HEK293 (cell line): Measurements from ENCODE around the gene SOCS7.

Source experiments
- BCL11B ChIP-seq: fragments of 450-650 bp; formaldehyde crosslinking; IDR thresholded peaks from 2 replicates; pipeline ENCODE4 v1.5.1; 2016; ENCODE audit warnings: low read depth, missing biosample characterization, missing genetic modification characterization
- KLF10 ChIP-seq: fragments of 450-650 bp; IDR thresholded peaks from 2 replicates; pipeline ENCODE4 v1.5.1; 2018; ENCODE audit warnings: missing biosample characterization, mild to moderate bottlenecking, missing genetic modification characterization
- SCRT2 ChIP-seq: fragments of 450-650 bp; formaldehyde crosslinking; IDR thresholded peaks from 2 replicates; pipeline ENCODE4 v1.5.1; 2016; ENCODE audit warnings: missing biosample characterization, missing genetic modification characterization
- SP2 ChIP-seq: fragments of 450-650 bp; formaldehyde crosslinking; IDR thresholded peaks from 2 replicates; pipeline ENCODE4 v1.5.1; 2016; ENCODE audit warnings: missing biosample characterization, missing genetic modification characterization
- ZFP37 ChIP-seq: fragments of 450-650 bp; formaldehyde crosslinking; IDR thresholded peaks from 2 replicates; pipeline ENCODE4 v1.5.1; 2016; ENCODE audit warnings: missing biosample characterization, missing genetic modification characterization
- ZNF2 ChIP-seq: fragments of 450-650 bp; formaldehyde crosslinking; IDR thresholded peaks from 2 replicates; pipeline ENCODE4 v1.5.1; 2016; ENCODE audit warnings: missing biosample characterization, missing genetic modification characterization
- ZNF391 ChIP-seq: fragments of 450-650 bp; formaldehyde crosslinking; IDR thresholded peaks from 2 replicates; pipeline ENCODE4 v1.5.1; 2016; ENCODE audit warnings: low read depth, missing biosample characterization, missing genetic modification characterization, borderline replicate concordance
- ZNF394 ChIP-seq: fragments of 450-650 bp; formaldehyde crosslinking; IDR thresholded peaks from 2 replicates; pipeline ENCODE4 v1.5.1; 2016; ENCODE audit warnings: missing biosample characterization, missing genetic modification characterization, mild to moderate bottlenecking, moderate library complexity, borderline replicate concordance
- ZNF449 ChIP-seq: fragments of 450-650 bp; formaldehyde crosslinking; IDR thresholded peaks from 2 replicates; pipeline ENCODE4 v1.5.1; 2017; ENCODE audit warnings: missing biosample characterization, mild to moderate bottlenecking, missing genetic modification characterization, moderate library complexity
- ZNF48 ChIP-seq: fragments of 450-650 bp; formaldehyde crosslinking; IDR thresholded peaks from 2 replicates; pipeline ENCODE4 v1.5.1; 2016; ENCODE audit warnings: missing biosample characterization, missing genetic modification characterization
- ZNF521 ChIP-seq: fragments of 450-650 bp; formaldehyde crosslinking; IDR thresholded peaks from 2 replicates; pipeline ENCODE4 v1.5.1; 2017; ENCODE audit warnings: missing biosample characterization, mild to moderate bottlenecking, missing genetic modification characterization
- ZNF558 ChIP-seq: fragments of 450-650 bp; formaldehyde crosslinking; IDR thresholded peaks from 2 replicates; pipeline ENCODE4 v1.5.1; 2016; ENCODE audit warnings: missing biosample characterization, missing genetic modification characterization
- ZNF560 ChIP-seq: fragments of 450-650 bp; formaldehyde crosslinking; IDR thresholded peaks from 2 replicates; pipeline ENCODE4 v1.5.1; 2017; ENCODE audit warnings: missing biosample characterization, missing genetic modification characterization, borderline replicate concordance
- ZNF561 ChIP-seq: fragments of 450-650 bp; IDR thresholded peaks from 2 replicates; pipeline ENCODE4 v1.5.1; 2018; ENCODE audit warnings: missing biosample characterization, missing genetic modification characterization, borderline replicate concordance
- ZNF585B ChIP-seq: fragments of 450-650 bp; formaldehyde crosslinking; IDR thresholded peaks from 2 replicates; pipeline ENCODE4 v1.5.1; 2016; ENCODE audit warnings: missing biosample characterization, missing genetic modification characterization
- ZNF596 ChIP-seq: fragments of 450-650 bp; IDR thresholded peaks from 2 replicates; pipeline ENCODE4 v1.5.0; 2018; ENCODE audit warnings: missing biosample characterization, mild to moderate bottlenecking, missing genetic modification characterization, moderate library complexity
- ZNF626 ChIP-seq: fragments of 450-650 bp; sonication (Bioruptor Pico); formaldehyde crosslinking; IDR thresholded peaks from 2 replicates; pipeline ENCODE4 v1.5.1; 2018; ENCODE audit warnings: missing biosample characterization, missing genetic modification characterization, inconsistent platforms
- ZNF629 ChIP-seq: fragments of 450-650 bp; formaldehyde crosslinking; IDR thresholded peaks from 2 replicates; pipeline ENCODE4 v1.5.1; 2017; ENCODE audit warnings: missing biosample characterization, missing genetic modification characterization
- TF ChIP-seq, protein P1 (sequence below): fragments of 450-650 bp; formaldehyde crosslinking; IDR thresholded peaks from 2 replicates; pipeline ENCODE4 v1.5.1; 2016; ENCODE audit warnings: missing biosample characterization, missing genetic modification characterization
- TF ChIP-seq, protein P2 (sequence below): fragments of 450-650 bp; formaldehyde crosslinking; IDR thresholded peaks from 2 replicates; pipeline ENCODE4 v1.5.1; 2016; ENCODE audit warnings: missing biosample characterization, missing genetic modification characterization
- TF ChIP-seq, protein P3 (sequence below): fragments of 450-650 bp; formaldehyde crosslinking; IDR thresholded peaks from 2 replicates; pipeline ENCODE4 v1.5.1; 2016; ENCODE audit warnings: missing biosample characterization, missing genetic modification characterization
- TF ChIP-seq, protein P4 (sequence below): fragments of 450-650 bp; formaldehyde crosslinking; IDR thresholded peaks from 2 replicates; pipeline ENCODE4 v1.5.1; 2016; ENCODE audit warnings: missing biosample characterization, missing genetic modification characterization

Gene SOCS7

DNA sequence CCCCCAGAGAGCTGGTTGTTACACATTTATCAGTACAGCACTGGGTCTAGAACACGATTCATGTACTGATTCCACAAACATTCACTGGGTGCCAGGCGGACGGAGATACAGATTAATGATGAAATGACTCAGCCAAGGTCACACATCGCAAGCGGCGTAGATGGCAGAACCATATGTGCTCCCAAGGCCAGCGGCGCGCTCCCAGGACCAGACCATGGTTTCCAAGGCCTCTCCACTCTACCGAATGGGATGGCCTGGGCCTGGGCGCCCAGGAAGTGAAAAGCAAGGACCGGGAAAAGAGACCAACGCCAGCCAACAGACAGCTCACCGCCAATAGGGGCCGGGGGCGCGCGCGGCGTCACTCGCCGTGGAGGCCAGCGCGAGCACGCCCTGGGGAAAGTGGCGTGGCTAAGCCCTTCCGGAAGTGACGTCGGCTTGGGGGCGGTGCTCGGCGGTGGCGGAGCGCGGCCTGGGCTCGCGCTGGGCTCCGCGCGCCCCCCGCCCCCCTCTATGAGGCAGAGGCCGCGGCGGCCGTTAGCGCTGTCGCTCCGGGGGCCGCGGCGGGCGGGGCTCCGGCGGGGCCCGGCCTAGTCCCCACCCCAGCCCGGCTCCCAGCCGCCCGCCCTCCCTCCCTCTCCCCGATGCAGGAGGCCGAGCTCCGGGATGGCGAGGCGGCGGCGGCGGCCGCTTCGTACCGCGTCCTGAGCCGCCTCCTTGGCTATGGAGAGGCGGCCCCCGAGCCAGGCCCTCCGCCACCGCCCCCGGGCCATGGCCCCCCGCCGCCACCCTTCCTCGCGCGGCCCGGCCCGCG, at the start of gene SOCS7 (continued):
- TF ChIP-seq, protein P1, sequence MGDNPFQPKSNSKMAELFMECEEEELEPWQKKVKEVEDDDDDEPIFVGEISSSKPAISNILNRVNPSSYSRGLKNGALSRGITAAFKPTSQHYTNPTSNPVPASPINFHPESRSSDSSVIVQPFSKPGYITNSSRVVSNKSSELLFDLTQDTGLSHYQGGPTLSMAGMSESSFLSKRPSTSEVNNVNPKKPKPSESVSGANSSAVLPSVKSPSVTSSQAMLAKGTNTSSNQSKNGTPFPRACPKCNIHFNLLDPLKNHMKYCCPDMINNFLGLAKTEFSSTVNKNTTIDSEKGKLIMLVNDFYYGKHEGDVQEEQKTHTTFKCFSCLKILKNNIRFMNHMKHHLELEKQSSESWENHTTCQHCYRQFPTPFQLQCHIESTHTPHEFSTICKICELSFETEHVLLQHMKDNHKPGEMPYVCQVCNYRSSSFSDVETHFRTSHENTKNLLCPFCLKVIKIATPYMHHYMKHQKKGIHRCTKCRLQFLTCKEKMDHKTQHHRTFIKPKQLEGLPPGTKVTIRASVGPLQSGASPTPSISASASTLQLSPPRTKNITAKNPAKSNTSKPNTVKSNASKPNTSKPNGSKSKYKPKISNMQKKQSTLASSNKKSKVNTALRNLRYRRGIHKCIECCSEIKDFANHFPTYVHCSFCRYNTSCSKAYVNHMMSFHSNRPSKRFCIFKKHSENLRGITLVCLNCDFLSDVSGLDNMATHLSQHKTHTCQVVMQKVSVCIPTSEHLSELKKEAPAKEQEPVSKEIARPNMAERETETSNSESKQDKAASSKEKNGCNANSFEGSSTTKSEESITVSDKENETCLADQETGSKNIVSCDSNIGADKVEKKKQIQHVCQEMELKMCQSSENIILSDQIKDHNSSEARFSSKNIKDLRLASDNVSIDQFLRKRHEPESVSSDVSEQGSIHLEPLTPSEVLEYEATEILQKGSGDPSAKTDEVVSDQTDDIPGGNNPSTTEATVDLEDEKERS, result peak; percentile 78
- no peak for TF ChIP-seq ZNF560 (tag by site-specific recombination)
- TF ChIP-seq, protein P2, sequence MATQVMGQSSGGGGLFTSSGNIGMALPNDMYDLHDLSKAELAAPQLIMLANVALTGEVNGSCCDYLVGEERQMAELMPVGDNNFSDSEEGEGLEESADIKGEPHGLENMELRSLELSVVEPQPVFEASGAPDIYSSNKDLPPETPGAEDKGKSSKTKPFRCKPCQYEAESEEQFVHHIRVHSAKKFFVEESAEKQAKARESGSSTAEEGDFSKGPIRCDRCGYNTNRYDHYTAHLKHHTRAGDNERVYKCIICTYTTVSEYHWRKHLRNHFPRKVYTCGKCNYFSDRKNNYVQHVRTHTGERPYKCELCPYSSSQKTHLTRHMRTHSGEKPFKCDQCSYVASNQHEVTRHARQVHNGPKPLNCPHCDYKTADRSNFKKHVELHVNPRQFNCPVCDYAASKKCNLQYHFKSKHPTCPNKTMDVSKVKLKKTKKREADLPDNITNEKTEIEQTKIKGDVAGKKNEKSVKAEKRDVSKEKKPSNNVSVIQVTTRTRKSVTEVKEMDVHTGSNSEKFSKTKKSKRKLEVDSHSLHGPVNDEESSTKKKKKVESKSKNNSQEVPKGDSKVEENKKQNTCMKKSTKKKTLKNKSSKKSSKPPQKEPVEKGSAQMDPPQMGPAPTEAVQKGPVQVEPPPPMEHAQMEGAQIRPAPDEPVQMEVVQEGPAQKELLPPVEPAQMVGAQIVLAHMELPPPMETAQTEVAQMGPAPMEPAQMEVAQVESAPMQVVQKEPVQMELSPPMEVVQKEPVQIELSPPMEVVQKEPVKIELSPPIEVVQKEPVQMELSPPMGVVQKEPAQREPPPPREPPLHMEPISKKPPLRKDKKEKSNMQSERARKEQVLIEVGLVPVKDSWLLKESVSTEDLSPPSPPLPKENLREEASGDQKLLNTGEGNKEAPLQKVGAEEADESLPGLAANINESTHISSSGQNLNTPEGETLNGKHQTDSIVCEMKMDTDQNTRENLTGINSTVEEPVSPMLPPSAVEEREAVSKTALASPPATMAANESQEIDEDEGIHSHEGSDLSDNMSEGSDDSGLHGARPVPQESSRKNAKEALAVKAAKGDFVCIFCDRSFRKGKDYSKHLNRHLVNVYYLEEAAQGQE (tag by site-specific recombination), result no peak
- no peak for TF ChIP-seq BCL11B (tag by site-specific recombination)
- TF ChIP-seq, protein P3, sequence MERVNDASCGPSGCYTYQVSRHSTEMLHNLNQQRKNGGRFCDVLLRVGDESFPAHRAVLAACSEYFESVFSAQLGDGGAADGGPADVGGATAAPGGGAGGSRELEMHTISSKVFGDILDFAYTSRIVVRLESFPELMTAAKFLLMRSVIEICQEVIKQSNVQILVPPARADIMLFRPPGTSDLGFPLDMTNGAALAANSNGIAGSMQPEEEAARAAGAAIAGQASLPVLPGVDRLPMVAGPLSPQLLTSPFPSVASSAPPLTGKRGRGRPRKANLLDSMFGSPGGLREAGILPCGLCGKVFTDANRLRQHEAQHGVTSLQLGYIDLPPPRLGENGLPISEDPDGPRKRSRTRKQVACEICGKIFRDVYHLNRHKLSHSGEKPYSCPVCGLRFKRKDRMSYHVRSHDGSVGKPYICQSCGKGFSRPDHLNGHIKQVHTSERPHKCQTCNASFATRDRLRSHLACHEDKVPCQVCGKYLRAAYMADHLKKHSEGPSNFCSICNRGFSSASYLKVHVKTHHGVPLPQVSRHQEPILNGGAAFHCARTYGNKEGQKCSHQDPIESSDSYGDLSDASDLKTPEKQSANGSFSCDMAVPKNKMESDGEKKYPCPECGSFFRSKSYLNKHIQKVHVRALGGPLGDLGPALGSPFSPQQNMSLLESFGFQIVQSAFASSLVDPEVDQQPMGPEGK (tag by site-specific recombination), result peak; percentile 51
- no peak for TF ChIP-seq ZNF449
- no peak for TF ChIP-seq ZNF596
- TF ChIP-seq ZNF48 (tag by site-specific recombination), result no peak
- TF ChIP-seq KLF10 (tag by site-specific recombination), result peak; percentile 52; the same call in 1 of the 2 replicates
- no peak for TF ChIP-seq SCRT2 (tag by site-specific recombination)
- peak; percentile 52; the same call in 1 of the 2 replicates for TF ChIP-seq ZNF561 (tag by site-specific recombination)
- TF ChIP-seq ZNF391 (tag by site-specific recombination), result 0 out of 2 replicates have a peak, but pooled peaks have one; percentile 69
- TF ChIP-seq, protein P4, sequence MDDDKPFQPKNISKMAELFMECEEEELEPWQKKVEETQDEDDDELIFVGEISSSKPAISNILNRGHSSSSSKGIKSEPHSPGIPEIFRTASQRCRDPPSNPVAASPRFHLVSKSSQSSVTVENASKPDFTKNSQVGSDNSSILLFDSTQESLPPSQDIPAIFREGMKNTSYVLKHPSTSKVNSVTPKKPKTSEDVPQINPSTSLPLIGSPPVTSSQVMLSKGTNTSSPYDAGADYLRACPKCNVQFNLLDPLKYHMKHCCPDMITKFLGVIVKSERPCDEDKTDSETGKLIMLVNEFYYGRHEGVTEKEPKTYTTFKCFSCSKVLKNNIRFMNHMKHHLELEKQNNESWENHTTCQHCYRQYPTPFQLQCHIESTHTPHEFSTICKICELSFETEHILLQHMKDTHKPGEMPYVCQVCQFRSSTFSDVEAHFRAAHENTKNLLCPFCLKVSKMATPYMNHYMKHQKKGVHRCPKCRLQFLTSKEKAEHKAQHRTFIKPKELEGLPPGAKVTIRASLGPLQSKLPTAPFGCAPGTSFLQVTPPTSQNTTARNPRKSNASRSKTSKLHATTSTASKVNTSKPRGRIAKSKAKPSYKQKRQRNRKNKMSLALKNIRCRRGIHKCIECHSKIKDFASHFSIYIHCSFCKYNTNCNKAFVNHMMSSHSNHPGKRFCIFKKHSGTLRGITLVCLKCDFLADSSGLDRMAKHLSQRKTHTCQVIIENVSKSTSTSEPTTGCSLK (tag by site-specific recombination), result no peak
- TF ChIP-seq ZNF585B (tag by site-specific recombination), result no peak
- no peak for TF ChIP-seq ZNF521 (tag by site-specific recombination)
- no peak for TF ChIP-seq ZFP37 (tag by site-specific recombination)
- TF ChIP-seq ZNF626 (tag by site-specific recombination), result no peak
- TF ChIP-seq ZNF558 (tag by site-specific recombination), result no peak
- TF ChIP-seq SP2 (tag by site-specific recombination), result peak; percentile 78
- TF ChIP-seq ZNF394 (tag by site-specific recombination), result no peak
- peak; percentile 75 for TF ChIP-seq ZNF629
- peak; percentile 49; the same call in 1 of the 2 replicates for TF ChIP-seq ZNF2 (tag by site-specific recombination)
